LHCN-M2 (cell line): ENCODE measurements around the gene SAGE1. TPM values are rescaled to one million over a fixed set of nuclear protein-coding genes. Genes with fewer than 3 reads are reported as not detected.
"Not testable (repeated sequence)": the region's sequence is repeated elsewhere in the genome, so short reads cannot be mapped to it uniquely, and the experiment has no call there.

Source experiments
- DNase-seq: peaks from one replicate; pipeline ENCODE4 v3.0.0-alpha.2; 2012; ENCODE audit warnings: low read depth
- polyA plus RNA-seq: library from polyadenylated mRNA; unstranded; fragments of >200 nt; gene quantifications from one replicate; pipeline ENCODE4 v1.2.1, GENCODE V29; 2012; ENCODE audit warnings: missing spikeins
- total RNA-seq: library from RNA; depleted of rRNA; stranded (reverse); fragments of >200 nt; gene quantifications from 2 replicates; pipeline ENCODE4 v1.2.3, GENCODE V29; 2014; rRNA removed

The SAGE1 gene, protein sequence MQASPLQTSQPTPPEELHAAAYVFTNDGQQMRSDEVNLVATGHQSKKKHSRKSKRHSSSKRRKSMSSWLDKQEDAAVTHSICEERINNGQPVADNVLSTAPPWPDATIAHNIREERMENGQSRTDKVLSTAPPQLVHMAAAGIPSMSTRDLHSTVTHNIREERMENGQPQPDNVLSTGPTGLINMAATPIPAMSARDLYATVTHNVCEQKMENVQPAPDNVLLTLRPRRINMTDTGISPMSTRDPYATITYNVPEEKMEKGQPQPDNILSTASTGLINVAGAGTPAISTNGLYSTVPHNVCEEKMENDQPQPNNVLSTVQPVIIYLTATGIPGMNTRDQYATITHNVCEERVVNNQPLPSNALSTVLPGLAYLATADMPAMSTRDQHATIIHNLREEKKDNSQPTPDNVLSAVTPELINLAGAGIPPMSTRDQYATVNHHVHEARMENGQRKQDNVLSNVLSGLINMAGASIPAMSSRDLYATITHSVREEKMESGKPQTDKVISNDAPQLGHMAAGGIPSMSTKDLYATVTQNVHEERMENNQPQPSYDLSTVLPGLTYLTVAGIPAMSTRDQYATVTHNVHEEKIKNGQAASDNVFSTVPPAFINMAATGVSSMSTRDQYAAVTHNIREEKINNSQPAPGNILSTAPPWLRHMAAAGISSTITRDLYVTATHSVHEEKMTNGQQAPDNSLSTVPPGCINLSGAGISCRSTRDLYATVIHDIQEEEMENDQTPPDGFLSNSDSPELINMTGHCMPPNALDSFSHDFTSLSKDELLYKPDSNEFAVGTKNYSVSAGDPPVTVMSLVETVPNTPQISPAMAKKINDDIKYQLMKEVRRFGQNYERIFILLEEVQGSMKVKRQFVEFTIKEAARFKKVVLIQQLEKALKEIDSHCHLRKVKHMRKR
- total RNA-seq: not detected in 2 replicates
- not detected for polyA plus RNA-seq

DNA sequence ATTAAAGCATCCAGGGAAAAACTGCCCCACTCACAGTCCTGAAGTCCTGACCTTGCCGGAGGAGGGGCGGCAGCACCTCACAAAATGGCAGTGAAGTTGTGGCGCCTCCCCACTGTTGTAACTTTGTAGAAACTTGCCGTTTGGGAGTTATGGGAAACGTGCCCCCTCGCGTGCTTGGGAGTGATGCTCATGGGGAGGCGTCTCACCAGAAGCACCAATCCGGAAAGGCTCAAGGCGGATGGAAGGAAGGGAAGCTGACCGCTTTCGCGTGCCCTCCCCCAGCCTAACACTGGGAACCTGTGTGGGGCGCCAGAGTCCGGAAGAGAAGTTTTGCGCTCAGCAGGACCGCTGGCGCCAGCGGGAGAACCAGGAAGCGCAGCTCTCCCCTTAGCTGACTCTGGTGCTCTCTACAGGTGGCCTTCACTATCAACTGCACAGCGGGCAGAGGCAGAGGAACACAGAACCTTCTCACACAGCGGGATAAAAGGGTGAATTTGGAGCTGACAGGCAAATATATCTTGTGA lies at the start of gene SAGE1, which contains the start of gene CT45A10:
Gene SAGE1, plus strand, starts transcription at position 423 of the 524 bp plus-strand sequence. CDS start 2,527 bp downstream, outside the sequence.
Gene CT45A10, minus strand, starts transcription at position 151 of the 524 bp plus-strand sequence. CDS start 8,100 bp downstream, outside the sequence.
- DNase-seq: no peak

GRCh38 chrX:135854438-135854837 lies 39.1 kb upstream of the SAGE1 start, which contains the start of gene CT45A8:
Gene CT45A8, minus strand, starts transcription at chrX:135854538. Its CDS starts 3,755 bp downstream, at chrX:135850783.
- DNase-seq: not testable (repeated sequence)

DNA sequence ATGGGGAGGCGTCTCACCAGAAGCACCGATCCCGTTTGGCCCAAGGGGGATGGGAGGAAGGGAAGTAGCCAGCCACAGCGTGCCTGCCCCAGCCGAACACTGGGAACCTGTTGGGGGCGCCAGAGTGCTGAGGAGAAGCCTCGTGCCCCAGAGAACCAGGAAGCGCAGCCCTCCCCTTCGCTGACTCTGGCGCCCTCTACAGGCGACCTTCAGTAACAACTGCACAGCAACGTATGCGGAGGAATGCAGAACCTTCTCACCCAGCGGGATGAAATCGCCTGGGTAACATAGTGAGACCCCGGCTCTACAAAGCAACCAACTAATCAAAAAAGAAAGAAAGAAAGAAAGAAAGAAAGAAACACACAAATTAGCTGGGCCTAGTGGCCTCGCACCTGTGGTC lies 21.8 kb upstream of the SAGE1 start, which contains the start of gene CT45A9:
Gene CT45A9, minus strand, starts transcription at position 101 of the 400 bp plus-strand sequence. CDS start 3,751 bp downstream, outside the sequence.
- not testable (repeated sequence) for DNase-seq

DNA sequence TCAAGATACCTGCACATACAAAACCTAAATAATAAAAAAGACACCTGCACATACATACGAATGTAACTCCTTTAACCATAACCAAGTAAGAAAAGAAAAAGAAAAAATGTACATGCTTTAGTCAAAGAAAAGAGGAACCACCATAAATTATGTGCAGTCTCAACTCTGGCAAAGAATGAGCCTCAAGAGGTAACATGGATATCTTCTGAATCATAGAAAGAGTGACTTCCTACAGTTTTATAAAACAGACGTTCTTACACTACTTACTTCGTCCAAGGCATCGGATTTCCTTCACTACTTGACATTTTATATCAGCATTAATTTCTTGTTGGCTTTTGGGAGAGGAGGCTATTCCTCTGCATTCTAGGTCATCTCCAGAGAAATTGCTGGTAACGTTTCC lies 10.8 kb upstream of the SAGE1 start:
- DNase-seq: not testable (repeated sequence)

DNA sequence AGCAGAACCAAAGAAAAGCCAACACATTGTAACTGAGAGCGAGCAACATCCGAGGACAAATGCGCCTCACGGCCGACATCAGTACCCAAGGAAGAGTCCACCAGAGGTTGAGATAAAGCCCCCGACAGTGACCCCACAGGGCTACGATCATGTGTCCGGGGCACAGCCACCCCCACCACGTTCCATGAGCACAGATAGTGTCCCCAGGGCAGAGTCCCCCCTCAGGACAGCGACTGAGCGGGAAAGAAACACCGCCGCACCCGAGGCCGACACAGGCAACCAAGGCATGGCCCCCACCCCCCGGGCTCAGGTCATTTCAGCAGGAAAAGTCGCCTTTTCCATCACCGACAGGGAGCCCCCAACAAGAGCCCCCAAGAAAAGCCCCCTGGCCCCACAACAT lies 5.3 kb upstream of the SAGE1 start:
- not testable (repeated sequence) for DNase-seq

DNA sequence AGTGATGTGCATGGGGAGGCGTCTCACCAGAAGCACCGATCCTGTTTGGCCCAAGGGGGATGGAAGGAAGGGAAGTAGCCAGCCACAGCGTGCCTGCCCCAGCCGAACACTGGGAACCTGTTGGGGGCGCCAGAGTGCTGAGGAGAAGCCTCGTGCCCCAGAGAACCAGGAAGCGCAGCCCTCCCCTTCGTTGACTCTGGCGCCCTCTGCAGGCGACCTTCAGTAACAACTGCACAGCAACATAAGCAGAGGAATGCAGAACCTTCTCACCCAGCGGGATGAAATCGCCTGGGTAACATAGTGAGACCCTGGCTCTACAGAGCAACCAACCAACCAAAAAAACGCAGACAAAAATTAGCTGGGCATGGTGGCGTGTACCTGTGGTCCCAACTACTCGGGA lies 4.5 kb upstream of the SAGE1 start:
- not testable (repeated sequence) for DNase-seq

DNA sequence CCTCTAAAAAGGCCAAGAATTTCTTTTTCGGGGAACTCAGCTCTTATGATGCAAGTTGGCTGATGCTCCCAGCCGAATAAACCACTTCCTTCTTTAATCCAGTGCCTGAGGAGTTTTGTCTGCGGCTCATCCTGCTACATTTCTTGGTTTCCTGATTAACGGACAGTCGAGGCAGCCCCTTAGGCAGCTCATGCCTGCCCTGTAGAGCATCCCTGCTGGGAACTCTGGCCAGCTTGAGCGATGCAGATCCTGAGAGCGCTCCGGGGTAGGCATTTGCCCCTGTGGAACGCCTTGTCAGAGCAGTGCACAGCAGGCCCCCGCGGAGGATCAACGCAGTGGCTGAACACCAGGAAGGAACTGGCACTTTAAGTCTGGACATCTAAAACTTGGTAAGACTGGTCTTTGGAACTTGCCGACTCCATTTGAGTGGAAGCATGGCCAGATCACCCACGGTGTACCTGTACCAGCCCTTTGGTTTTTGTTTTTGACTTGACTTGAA lies 3.4 kb upstream of the SAGE1 start:
- DNase-seq: no peak

DNA sequence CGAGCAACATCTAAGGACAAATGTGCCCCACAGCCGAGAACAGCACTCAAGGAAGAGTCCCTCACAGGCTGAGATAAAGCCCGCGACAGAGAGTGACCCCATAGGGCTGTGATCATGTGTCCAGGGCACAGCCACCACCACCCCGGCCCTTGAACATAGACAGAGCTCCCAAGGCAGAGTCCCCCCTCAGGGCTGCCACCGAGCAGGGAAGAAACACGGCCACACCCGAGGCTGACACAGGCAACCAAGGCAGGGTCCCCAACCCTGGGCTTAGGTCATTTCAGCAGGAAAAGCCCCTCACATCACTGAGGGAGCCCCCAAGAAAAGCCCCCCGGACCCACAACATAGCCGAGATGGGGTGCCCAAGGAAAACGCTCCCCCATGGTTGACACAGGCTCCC lies 735 bp upstream of the SAGE1 start:
- DNase-seq: no peak

GRCh38 chrX:135910251-135910650 lies 16.7 kb downstream of the SAGE1 start:
- DNase-seq: no peak

- DNase-seq: no peak
Observed at GRCh38 chrX:135914404-135914803, 20.9 kb downstream of the SAGE1 start.

DNA sequence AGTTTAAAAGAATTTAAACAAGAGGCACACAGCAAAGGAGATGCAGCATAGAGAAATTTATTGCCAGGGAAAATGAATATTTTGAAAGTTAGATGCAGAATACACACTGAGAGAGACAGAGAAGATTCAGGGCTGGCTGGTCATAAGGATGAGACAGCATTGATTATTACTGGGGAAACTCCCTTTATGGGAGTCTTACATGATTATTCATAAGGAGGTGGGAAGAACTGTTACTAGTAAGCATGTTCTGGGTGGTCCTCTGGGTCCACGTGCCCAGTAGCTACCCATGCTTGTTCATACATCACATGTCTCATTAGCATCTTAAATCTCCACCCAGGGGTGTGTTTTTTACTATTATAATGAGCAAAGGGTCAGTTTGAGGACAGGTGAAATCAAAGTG lies 27.0 kb downstream of the SAGE1 start:
- DNase-seq: not testable (repeated sequence)

- DNase-seq: no peak
Observed at GRCh38 chrX:135923353-135923752, 29.8 kb downstream of the SAGE1 start.

DNA sequence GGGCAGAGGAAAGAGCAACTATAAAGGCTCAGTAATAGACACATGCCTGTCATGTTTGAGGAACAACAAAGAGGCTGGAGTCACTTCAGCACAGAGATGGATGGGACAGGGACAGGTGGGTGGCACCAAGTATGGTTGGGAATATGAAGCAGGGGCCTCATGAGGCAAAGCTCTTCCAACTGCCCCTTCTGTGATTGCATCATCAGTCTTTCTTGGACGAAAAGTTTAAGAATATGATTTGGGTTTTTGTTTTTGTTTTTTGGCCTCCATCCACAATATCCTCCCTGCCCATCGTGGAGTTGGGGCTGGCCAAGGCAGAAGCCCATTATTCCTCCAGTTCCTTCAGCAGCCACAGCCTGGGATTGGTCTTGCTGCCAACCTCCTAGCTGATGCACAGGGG lies 34.4 kb downstream of the SAGE1 start:
- DNase-seq: no peak

DNA sequence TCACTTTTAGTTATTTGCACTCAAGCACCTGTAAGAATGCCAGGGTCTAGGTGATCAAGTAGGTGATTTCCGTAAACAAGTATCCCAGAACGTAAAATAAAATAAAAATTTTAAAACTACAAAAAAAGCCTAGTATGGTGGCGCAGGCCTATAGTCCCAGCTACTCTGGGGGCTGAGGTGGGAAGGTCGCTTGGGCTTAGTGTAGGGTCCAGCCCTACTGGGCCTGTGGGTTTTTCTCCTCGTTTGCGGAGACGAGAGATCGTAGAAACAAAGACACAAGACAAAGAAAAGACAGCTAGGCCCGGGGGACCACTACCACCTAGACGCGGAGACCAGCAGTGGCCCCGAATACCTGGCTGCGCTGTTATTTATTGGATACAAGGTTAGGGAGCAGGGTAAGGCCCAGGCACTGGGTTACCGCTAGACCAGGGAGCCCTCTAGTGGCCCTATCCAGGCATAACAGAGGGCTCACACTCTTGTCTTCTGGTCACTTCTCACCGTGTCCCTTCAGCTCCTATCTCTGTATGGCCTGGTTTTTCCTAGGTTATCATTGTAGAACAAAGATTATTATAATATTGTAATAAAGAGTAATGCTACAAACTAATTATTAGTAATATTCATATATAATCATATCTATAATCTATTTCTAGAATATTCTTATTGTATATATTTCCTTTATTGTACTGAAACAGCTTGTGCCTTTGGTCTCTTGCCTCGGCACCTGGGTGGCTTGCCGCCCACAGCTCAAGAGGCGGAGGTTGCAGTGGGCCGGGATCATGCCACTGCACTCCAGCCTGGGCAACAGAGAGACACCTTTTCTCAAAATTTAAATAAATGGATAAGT lies 38.4 kb downstream of the SAGE1 start:
- DNase-seq: peak; percentile 3

- no peak for DNase-seq
Observed at GRCh38 chrX:135944486-135944885, 51.0 kb downstream of the SAGE1 start.

DNA sequence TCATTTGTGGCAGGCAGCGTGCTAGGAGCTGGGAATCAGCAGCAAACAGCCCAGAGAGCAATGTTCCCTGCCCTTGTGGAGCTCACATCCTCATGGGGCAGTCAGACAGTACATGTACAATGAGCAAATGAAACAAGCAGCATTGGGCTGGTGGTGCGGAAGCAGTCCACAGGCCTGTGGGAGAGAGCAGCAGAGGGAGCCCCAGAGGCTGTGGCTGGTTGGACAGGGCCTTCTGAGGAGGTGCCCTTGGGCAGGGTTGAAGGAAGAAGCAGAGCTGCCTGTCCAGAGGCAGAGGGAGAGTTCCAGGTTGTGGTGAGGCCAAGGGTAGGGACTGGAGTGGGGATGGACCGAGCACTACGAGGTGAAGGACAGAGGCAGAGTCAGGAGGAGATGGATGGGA lies 57.8 kb downstream of the SAGE1 start:
- no peak for DNase-seq
